Osteocyte (in vitro differentiated cells): ENCODE data around the gene ELF4. TPM values are rescaled to one million over a fixed set of nuclear protein-coding genes. Genes with fewer than 3 reads are reported as not detected.

Experiments used
- DNase-seq: peaks from one replicate; pipeline ENCODE4 v3.0.0; 2021; ENCODE audit warnings: mixed read lengths; ENCODE audit not compliant: unreplicated experiment; ENCODE audit errors: extremely low spot score
- H3K27ac Mint-ChIP-seq: one replicate; pipeline ENCODE4 v1.8.0; 2021; ENCODE audit warnings: mild to moderate bottlenecking, mixed read lengths; ENCODE audit not compliant: unreplicated experiment
- H3K27me3 Mint-ChIP-seq: one replicate; pipeline ENCODE4 v1.8.0; 2021; ENCODE audit warnings: mixed read lengths; ENCODE audit not compliant: unreplicated experiment
- H3K36me3 Mint-ChIP-seq: one replicate; pipeline ENCODE4 v1.8.0; 2021; ENCODE audit warnings: mixed read lengths; ENCODE audit not compliant: unreplicated experiment
- H3K4me1 Mint-ChIP-seq: one replicate; pipeline ENCODE4 v1.8.0; 2021; ENCODE audit warnings: mixed read lengths; ENCODE audit not compliant: unreplicated experiment
- H3K4me3 Mint-ChIP-seq: one replicate; pipeline ENCODE4 v1.8.0; 2021; ENCODE audit warnings: mild to moderate bottlenecking, moderate library complexity, mixed read lengths; ENCODE audit not compliant: unreplicated experiment
- H3K9me3 Mint-ChIP-seq: one replicate; pipeline ENCODE4 v1.8.0; 2021; ENCODE audit warnings: mixed read lengths; ENCODE audit not compliant: unreplicated experiment
- CTCF ChIP-seq: fragments of 200-600 bp; sonication (generic); IDR thresholded peaks from 2 replicates; pipeline ENCODE4 v1.5.0; 2021; ENCODE audit warnings: antibody characterized with exemption, mild to moderate bottlenecking, moderate library complexity
- total RNA-seq: library from RNA; stranded (reverse); gene quantifications from 2 replicates; pipeline ENCODE4 v1.2.1, GENCODE V29; 2021

ELF4 gene
- total RNA-seq, 1 donor from 2014 or later, result 25.2 TPM

- Mint-ChIP-seq H3K4me1 (peaks cover 34% of the 10 kb centered on the region), H3K4me3 (no peak overlapping the region), H3K36me3 (no peaks in the 10 kb centered on the region), H3K27me3 (no peaks in the 10 kb centered on the region), H3K27ac (peak overlapping the region; percentile 57), H3K9me3 (no peaks in the 10 kb centered on the region)
- no peak for DNase-seq
- TF ChIP-seq CTCF, result no peak
These were observed 29.4 kb downstream of the ELF4 start for GRCh38 chrX:130080791-130081367.

- TF ChIP-seq CTCF, result peak; percentile 66
- Mint-ChIP-seq H3K27me3 (no peaks in the 10 kb centered on the region), H3K36me3 (no peaks in the 10 kb centered on the region), H3K4me3 (no peak overlapping the region), H3K4me1 (peaks cover 30% of the 10 kb centered on the region), H3K27ac (peak overlapping the region; percentile 9), H3K9me3 (no peaks in the 10 kb centered on the region)
- DNase-seq, result no peak
These were observed 30.4 kb downstream of the ELF4 start for GRCh38 chrX:130079824-130080406.

GRCh38 chrX:130075777-130076176 is 34.5 kb downstream of the ELF4 start:
- Mint-ChIP-seq H3K27me3 (no peaks in the 10 kb centered on the region), H3K27ac (peak overlapping the region; percentile 1), H3K4me1 (peaks cover 4% of the 10 kb centered on the region), H3K4me3 (no peak overlapping the region), H3K9me3 (no peaks in the 10 kb centered on the region), H3K36me3 (peaks cover 5% of the 10 kb centered on the region)
- DNase-seq, result no peak
- no peak for TF ChIP-seq CTCF

- no peaks in the 10 kb centered on the region for H3K4me1 Mint-ChIP-seq
- no peak overlapping the region for H3K4me3 Mint-ChIP-seq
- no peak for DNase-seq
- peaks cover 11% of the 10 kb centered on the region for H3K36me3 Mint-ChIP-seq
- no peaks in the 10 kb centered on the region for H3K27me3 Mint-ChIP-seq
- no peaks in the 10 kb centered on the region for H3K9me3 Mint-ChIP-seq
- TF ChIP-seq CTCF, result no peak
- H3K27ac Mint-ChIP-seq, result no peak overlapping the region
These were observed 38.0 kb downstream of the ELF4 start for GRCh38 chrX:130072345-130072740.

GRCh38 chrX:130071611-130072344 is 38.5 kb downstream of the ELF4 start:
- TF ChIP-seq CTCF, result no peak
- Mint-ChIP-seq H3K27me3 (no peaks in the 10 kb centered on the region), H3K36me3 (peaks cover 13% of the 10 kb centered on the region), H3K27ac (no peak overlapping the region), H3K4me3 (no peak overlapping the region), H3K4me1 (no peaks in the 10 kb centered on the region), H3K9me3 (no peaks in the 10 kb centered on the region)
- DNase-seq, result no peak
